HEK293T (cell line): Measurements from ENCODE around the gene COL6A5.

Experiments used
- ARNT ChIP-seq: fragments of 450-650 bp; IDR thresholded peaks from 2 replicates; pipeline ENCODE4 v1.6.1; 2017; ENCODE audit warnings: mild to moderate bottlenecking
- BHLHE40 ChIP-seq: fragments of 450-650 bp; IDR thresholded peaks from 2 replicates; pipeline ENCODE4 v1.6.1; 2016; ENCODE audit warnings: mild to moderate bottlenecking, moderate library complexity, borderline replicate concordance
- CTBP1 ChIP-seq: fragments of 450-650 bp; IDR thresholded peaks from 2 replicates; pipeline ENCODE4 v1.6.1; 2016; ENCODE audit warnings: borderline replicate concordance
- FOXA1 ChIP-seq: fragments of 450-650 bp; IDR thresholded peaks from 2 replicates; pipeline ENCODE4 v1.6.1; 2016; ENCODE audit warnings: mild to moderate bottlenecking
- FOXM1 ChIP-seq: fragments of 450-650 bp; IDR thresholded peaks from 2 replicates; pipeline ENCODE4 v1.6.1; 2017; ENCODE audit warnings: mild to moderate bottlenecking, borderline replicate concordance
- HDGF ChIP-seq: fragments of 450-650 bp; IDR thresholded peaks from 2 replicates; pipeline ENCODE4 v1.6.1; 2017; ENCODE audit warnings: antibody characterized with exemption, borderline replicate concordance
- LEF1 ChIP-seq: fragments of 450-650 bp; IDR thresholded peaks from 2 replicates; pipeline ENCODE4 v1.6.1; 2017; ENCODE audit warnings: mild to moderate bottlenecking, borderline replicate concordance
- NFRKB ChIP-seq: fragments of 450-650 bp; IDR thresholded peaks from 2 replicates; pipeline ENCODE4 v1.6.1; 2016; ENCODE audit warnings: mild to moderate bottlenecking, moderate library complexity
- SP1 ChIP-seq: fragments of 450-650 bp; IDR thresholded peaks from 2 replicates; pipeline ENCODE4 v1.6.1; 2017
- SUZ12 ChIP-seq: fragments of 450-650 bp; IDR thresholded peaks from 2 replicates; pipeline ENCODE4 v1.6.1; 2016; ENCODE audit warnings: mild to moderate bottlenecking
- TARDBP ChIP-seq: fragments of 450-650 bp; IDR thresholded peaks from 2 replicates; pipeline ENCODE4 v1.6.1; 2016
- ZNF384 ChIP-seq: fragments of 450-650 bp; IDR thresholded peaks from 2 replicates; pipeline ENCODE4 v1.6.1; 2016

DNA sequence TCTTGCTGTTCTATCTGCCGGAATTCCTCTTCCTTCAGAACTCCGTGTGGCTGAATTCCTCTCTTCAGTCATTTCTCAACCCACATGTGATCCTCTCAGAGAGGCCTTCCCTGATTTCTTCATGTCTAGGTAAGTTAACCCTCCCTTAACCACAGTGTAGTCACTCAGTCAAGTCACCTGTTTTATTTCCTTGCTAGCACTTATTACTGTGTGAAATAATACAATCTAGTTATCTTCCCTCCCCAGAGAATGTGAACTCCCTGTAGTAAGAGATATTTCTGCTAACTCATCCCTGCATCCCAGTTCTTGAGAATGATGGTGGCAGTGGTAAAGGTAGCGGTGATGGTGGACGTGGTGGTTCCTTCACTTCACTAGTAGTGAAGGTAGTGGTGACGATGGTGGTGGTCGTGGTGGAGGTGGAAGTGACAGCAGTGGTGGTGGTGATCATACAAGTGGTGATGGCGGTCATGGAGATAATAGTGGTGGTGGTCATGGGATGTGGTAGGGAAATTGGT, 33.3 kb downstream of the COL6A5 start:
- TF ChIP-seq LEF1 (no peak), SP1 (no peak), SUZ12 (no peak), TARDBP (no peak), FOXA1 (no peak), FOXM1 (no peak), ARNT (no peak), CTBP1 (no peak), BHLHE40 (no peak), ZNF384 (no peak), NFRKB (no peak), HDGF (no peak)
